Activated CD8-positive, alpha-beta T cell treated with anti-CD3 and anti-CD28 coated beads for 36 hours (primary cell): ENCODE results near the gene CILP2. TPM values are rescaled to one million over a fixed set of nuclear protein-coding genes. Genes with fewer than 3 reads are reported as not detected.

Experiments
- ATAC-seq: fragments of 200-7000 bp; cut with Tn5 transposase; one replicate; pipeline ENCODE4 v1.10.0; 2021; ENCODE audit warnings: mild to moderate bottlenecking, moderate library complexity
- CTCF ChIA-PET: fragments of 350-600 bp; sonication (Branson Sonifier 250); formaldehyde crosslinking; loops from one replicate; lab custom pipeline; 2021; ENCODE audit warnings: antibody characterized with exemption; lab: Charles Lee
- POLR2A ChIA-PET: fragments of 350-600 bp; sonication (Branson Sonifier 250); formaldehyde crosslinking; loops from one replicate; lab custom pipeline; 2021; ENCODE audit warnings: antibody characterized with exemption; lab: Charles Lee
- DNase-seq: peaks from one replicate; pipeline ENCODE4 v3.0.0-alpha.2; 2020
- H3K27ac Mint-ChIP-seq: one replicate; pipeline ENCODE4 v1.8.0; 2021; ENCODE audit warnings: mild to moderate bottlenecking, mixed read lengths
- H3K27me3 Mint-ChIP-seq: one replicate; pipeline ENCODE4 v1.8.0; 2021; ENCODE audit warnings: mixed read lengths
- H3K36me3 Mint-ChIP-seq: one replicate; pipeline ENCODE4 v1.8.0; 2021; ENCODE audit warnings: low read depth, mixed read lengths
- H3K4me1 Mint-ChIP-seq: one replicate; pipeline ENCODE4 v1.8.0; 2021; ENCODE audit warnings: low read depth, mixed read lengths
- H3K4me3 Mint-ChIP-seq: one replicate; pipeline ENCODE4 v1.8.0; 2021; ENCODE audit warnings: mild to moderate bottlenecking, moderate library complexity, mixed read lengths
- H3K9me3 Mint-ChIP-seq: one replicate; pipeline ENCODE4 v1.8.0; 2021; ENCODE audit warnings: mixed read lengths
- CTCF ChIP-seq: fragments of 200-600 bp; IDR thresholded peaks from one replicate; pipeline ENCODE4 v1.8.0; 2022; ENCODE audit warnings: antibody characterized with exemption, mild to moderate bottlenecking
- intact Hi-C: fragments of 100-400 bp; cut with micrococcal nuclease; formaldehyde crosslinking; loops from one replicate; pipeline ENCODE4 v1.10.0; 2022
- total RNA-seq, 2 experiments: library from RNA; stranded (reverse); gene quantifications; one replicate each; pipeline ENCODE4 v1.2.3, GENCODE V29; 2021

CILP2 gene
- total RNA-seq, 2 experiments from 2014 or later = 0.31 to 0.32 TPM

- TF ChIP-seq CTCF = no peak
- intact Hi-C loops = no loop called here
- Mint-ChIP-seq H3K27ac (peak overlapping the region; percentile 2), H3K4me3 (no peak overlapping the region), H3K36me3 (peaks cover 25% of the 10 kb centered on the region), H3K27me3 (no peaks in the 10 kb centered on the region), H3K9me3 (no peaks in the 10 kb centered on the region), H3K4me1 (peaks cover 4% of the 10 kb centered on the region)
- no peak for ATAC-seq
- ChIA-PET POLR2A (interaction anchor here (1.1 kb wide), 1 partner anchor 18 kb away, joined by 3 read pairs; no protein-coding TSS in a partner anchor), CTCF (interaction anchor here (0.7 to 1.8 kb wide), 4 partner anchors 9 to 95 kb away, joined by 3 to 7 read pairs (median 3); no protein-coding TSS in a partner anchor)
- no peak for DNase-seq
Measured at GRCh38 chr19:19567391-19567790, 29.3 kb downstream of the CILP2 start.

GRCh38 chr19:19568802-19569756, 31.0 kb downstream of the CILP2 start:
- Mint-ChIP-seq H3K36me3 (peaks cover 25% of the 10 kb centered on the region), H3K9me3 (no peaks in the 10 kb centered on the region), H3K4me3 (no peak overlapping the region), H3K4me1 (peaks cover 4% of the 10 kb centered on the region), H3K27ac (no peak overlapping the region), H3K27me3 (no peaks in the 10 kb centered on the region)
- ChIA-PET POLR2A (interaction anchor here (1.1 to 1.4 kb wide), 3 partner anchors 11 to 21 kb away, joined by 3 read pairs; no protein-coding TSS in a partner anchor), CTCF (interaction anchor here (0.8 to 1.8 kb wide), 5 partner anchors 13 to 75 kb away, joined by 3 to 7 read pairs (median 3); no protein-coding TSS in a partner anchor)
- intact Hi-C loops = no loop called here
- TF ChIP-seq CTCF = no peak
- DNase-seq (peak; percentile 15), ATAC-seq (no peak)

GRCh38 chr19:19570571-19570970, 32.5 kb downstream of the CILP2 start:
- no peak for DNase-seq
- POLR2A ChIA-PET = interaction anchor here (0.6 kb wide), 1 partner anchor 73 kb away, joined by 3 read pairs; no protein-coding TSS in a partner anchor
- Mint-ChIP-seq H3K27ac (no peak overlapping the region), H3K4me1 (peaks cover 4% of the 10 kb centered on the region), H3K9me3 (no peaks in the 10 kb centered on the region), H3K36me3 (peaks cover 15% of the 10 kb centered on the region), H3K4me3 (no peak overlapping the region), H3K27me3 (no peaks in the 10 kb centered on the region)
- no peak for ATAC-seq
- CTCF ChIA-PET = interaction anchor here (1.2 to 1.3 kb wide), 2 partner anchors 16 to 73 kb away, joined by 3 to 6 read pairs; partner anchors contain the start of gene GMIP
- intact Hi-C loops = no loop called here
- no peak for TF ChIP-seq CTCF

GRCh38 chr19:19571071-19571786, 33.2 kb downstream of the CILP2 start:
- ChIA-PET CTCF (interaction anchor here (1.2 to 2.4 kb wide), 3 partner anchors 17 to 73 kb away, joined by 3 to 9 read pairs (median 6); partner anchors contain the start of gene GMIP), POLR2A (no interaction called here)
- Mint-ChIP-seq H3K36me3 (peaks cover 15% of the 10 kb centered on the region), H3K4me3 (no peak overlapping the region), H3K27me3 (no peaks in the 10 kb centered on the region), H3K27ac (no peak overlapping the region), H3K9me3 (no peaks in the 10 kb centered on the region), H3K4me1 (peaks cover 4% of the 10 kb centered on the region)
- intact Hi-C loops = no loop called here
- DNase-seq (no peak), ATAC-seq (no peak)
- TF ChIP-seq CTCF = no peak
